Activated naive CD4-positive, alpha-beta T cell treated with anti-CD3 and anti-CD28 coated beads, Interleukin-2, amount 50 U/mL, for 24 hours (primary cell): ENCODE measurements around the gene CFAP20.
A peak's percentile ranks its signal among the peaks of the same experiment; 100 is the strongest.
"Not testable (repeated sequence)": the region's sequence is repeated elsewhere in the genome, so short reads cannot be mapped to it uniquely, and the experiment has no call there.

Source experiments
- H3K27ac Mint-ChIP-seq: one replicate; pipeline ENCODE4 v1.8.0; 2021; ENCODE audit warnings: mild to moderate bottlenecking, mixed read lengths
- H3K27me3 Mint-ChIP-seq: one replicate; pipeline ENCODE4 v1.8.0; 2021; ENCODE audit warnings: mixed read lengths
- H3K36me3 Mint-ChIP-seq: one replicate; pipeline ENCODE4 v1.8.0; 2021; ENCODE audit warnings: mixed read lengths
- H3K4me1 Mint-ChIP-seq: one replicate; pipeline ENCODE4 v1.8.0; 2021; ENCODE audit warnings: mixed read lengths
- H3K4me3 Mint-ChIP-seq: one replicate; pipeline ENCODE4 v1.8.0; 2021; ENCODE audit warnings: mild to moderate bottlenecking, mixed read lengths
- H3K9me3 Mint-ChIP-seq: one replicate; pipeline ENCODE4 v1.8.0; 2021; ENCODE audit warnings: mixed read lengths

Gene CFAP20

GRCh38 chr16:58072134-58072533, 57.0 kb downstream of the CFAP20 start:
- H3K9me3 Mint-ChIP-seq, H3K27me3 Mint-ChIP-seq, H3K4me1 Mint-ChIP-seq, H3K36me3 Mint-ChIP-seq, H3K4me3 Mint-ChIP-seq: not testable (repeated sequence)
- H3K27ac Mint-ChIP-seq = peak overlapping the region; percentile 41

GRCh38 chr16:58070585-58070984, 58.6 kb downstream of the CFAP20 start:
- Mint-ChIP-seq H3K4me3 (no peak overlapping the region), H3K27me3 (no peaks in the 10 kb centered on the region), H3K9me3 (no peaks in the 10 kb centered on the region), H3K4me1 (no peaks in the 10 kb centered on the region), H3K36me3 (no peaks in the 10 kb centered on the region), H3K27ac (no peak overlapping the region)
